Cardiac fibroblast (primary cell): ENCODE data around the gene PAPPA.

ENCODE experiments used
- DNase-seq, 2 donors: peaks; one replicate each; pipeline versions ENCODE4 v3.0.0 to v3.0.0-alpha.2; 2010; ENCODE audit warnings: low read depth in 2 of 2
- H3K4me3 ChIP-seq, 2 donors: replicated peaks in 1 of 2; 1 replicate in 1 of 2; 2 replicates in 1 of 2; pipeline ENCODE4 v1.5.1; 2011; ENCODE audit warnings: low read depth in 2 of 2, low read length in 2 of 2, mild to moderate bottlenecking in 2 of 2, moderate library complexity in 1 of 2
- TF ChIP-seq, protein P1 (sequence below): IDR thresholded peaks from one replicate; pipeline ENCODE4 v1.5.1; 2011; ENCODE audit warnings: low read depth, mild to moderate bottlenecking, low read length, inconsistent platforms

The PAPPA gene

GRCh38 chr9:116451500-116452115, 298.0 kb downstream of the PAPPA start:
- peak in 1 of 2 donors; percentile 9 for DNase-seq
- H3K4me3 ChIP-seq = no peak overlapping the region
- TF ChIP-seq, protein P1, sequence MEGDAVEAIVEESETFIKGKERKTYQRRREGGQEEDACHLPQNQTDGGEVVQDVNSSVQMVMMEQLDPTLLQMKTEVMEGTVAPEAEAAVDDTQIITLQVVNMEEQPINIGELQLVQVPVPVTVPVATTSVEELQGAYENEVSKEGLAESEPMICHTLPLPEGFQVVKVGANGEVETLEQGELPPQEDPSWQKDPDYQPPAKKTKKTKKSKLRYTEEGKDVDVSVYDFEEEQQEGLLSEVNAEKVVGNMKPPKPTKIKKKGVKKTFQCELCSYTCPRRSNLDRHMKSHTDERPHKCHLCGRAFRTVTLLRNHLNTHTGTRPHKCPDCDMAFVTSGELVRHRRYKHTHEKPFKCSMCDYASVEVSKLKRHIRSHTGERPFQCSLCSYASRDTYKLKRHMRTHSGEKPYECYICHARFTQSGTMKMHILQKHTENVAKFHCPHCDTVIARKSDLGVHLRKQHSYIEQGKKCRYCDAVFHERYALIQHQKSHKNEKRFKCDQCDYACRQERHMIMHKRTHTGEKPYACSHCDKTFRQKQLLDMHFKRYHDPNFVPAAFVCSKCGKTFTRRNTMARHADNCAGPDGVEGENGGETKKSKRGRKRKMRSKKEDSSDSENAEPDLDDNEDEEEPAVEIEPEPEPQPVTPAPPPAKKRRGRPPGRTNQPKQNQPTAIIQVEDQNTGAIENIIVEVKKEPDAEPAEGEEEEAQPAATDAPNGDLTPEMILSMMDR = no peak
